ENCODE measurements around the gene GARIN5A. TPM values are rescaled to one million over a fixed set of nuclear protein-coding genes. Genes with fewer than 3 reads are reported as not detected.

Gene GARIN5A
- total RNA-seq, 1 experiment from 2014 or later, result 8.2 TPM

GRCh38 chr19:50489461-50490011 is 12.9 kb upstream of the GARIN5A start (continued):
- no peak for TF ChIP-seq E2F1 (CRISPR knock-in tag; IDR thresholded peaks at IDR 0.05)
- no peak for TF ChIP-seq PRRX2 (CRISPR knock-in tag; IDR thresholded peaks at IDR 0.05)
- TF ChIP-seq, protein P1, sequence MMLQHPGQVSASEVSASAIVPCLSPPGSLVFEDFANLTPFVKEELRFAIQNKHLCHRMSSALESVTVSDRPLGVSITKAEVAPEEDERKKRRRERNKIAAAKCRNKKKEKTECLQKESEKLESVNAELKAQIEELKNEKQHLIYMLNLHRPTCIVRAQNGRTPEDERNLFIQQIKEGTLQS (CRISPR knock-in tag; conservative IDR thresholded peaks at IDR 0.05), result no peak
- TF ChIP-seq RELA (CRISPR knock-in tag; IDR thresholded peaks at IDR 0.05; ENCODE audit: borderline replicate concordance), result no peak
- no peak for TF ChIP-seq ATF1 (CRISPR knock-in tag; IDR thresholded peaks at IDR 0.05)
- TF ChIP-seq ZNF416 (CRISPR knock-in tag; IDR thresholded peaks at IDR 0.05), result no peak
- no peak for TF ChIP-seq HMGA2 (CRISPR knock-in tag; IDR thresholded peaks at IDR 0.05)
- TF ChIP-seq, protein P2, sequence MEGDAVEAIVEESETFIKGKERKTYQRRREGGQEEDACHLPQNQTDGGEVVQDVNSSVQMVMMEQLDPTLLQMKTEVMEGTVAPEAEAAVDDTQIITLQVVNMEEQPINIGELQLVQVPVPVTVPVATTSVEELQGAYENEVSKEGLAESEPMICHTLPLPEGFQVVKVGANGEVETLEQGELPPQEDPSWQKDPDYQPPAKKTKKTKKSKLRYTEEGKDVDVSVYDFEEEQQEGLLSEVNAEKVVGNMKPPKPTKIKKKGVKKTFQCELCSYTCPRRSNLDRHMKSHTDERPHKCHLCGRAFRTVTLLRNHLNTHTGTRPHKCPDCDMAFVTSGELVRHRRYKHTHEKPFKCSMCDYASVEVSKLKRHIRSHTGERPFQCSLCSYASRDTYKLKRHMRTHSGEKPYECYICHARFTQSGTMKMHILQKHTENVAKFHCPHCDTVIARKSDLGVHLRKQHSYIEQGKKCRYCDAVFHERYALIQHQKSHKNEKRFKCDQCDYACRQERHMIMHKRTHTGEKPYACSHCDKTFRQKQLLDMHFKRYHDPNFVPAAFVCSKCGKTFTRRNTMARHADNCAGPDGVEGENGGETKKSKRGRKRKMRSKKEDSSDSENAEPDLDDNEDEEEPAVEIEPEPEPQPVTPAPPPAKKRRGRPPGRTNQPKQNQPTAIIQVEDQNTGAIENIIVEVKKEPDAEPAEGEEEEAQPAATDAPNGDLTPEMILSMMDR (IDR thresholded peaks at IDR 0.05), result no peak

- H3K9me3 Mint-ChIP-seq, result peaks cover 29% of the 10 kb centered on the region
- H3K27ac Mint-ChIP-seq, result no peak overlapping the region
- no peak for TF ChIP-seq ZNF263 (CRISPR knock-in tag; IDR thresholded peaks at IDR 0.05; ENCODE audit: low read depth)
- no peak for TF ChIP-seq E2F1 (CRISPR knock-in tag; IDR thresholded peaks at IDR 0.05)
- TF ChIP-seq, protein P3, sequence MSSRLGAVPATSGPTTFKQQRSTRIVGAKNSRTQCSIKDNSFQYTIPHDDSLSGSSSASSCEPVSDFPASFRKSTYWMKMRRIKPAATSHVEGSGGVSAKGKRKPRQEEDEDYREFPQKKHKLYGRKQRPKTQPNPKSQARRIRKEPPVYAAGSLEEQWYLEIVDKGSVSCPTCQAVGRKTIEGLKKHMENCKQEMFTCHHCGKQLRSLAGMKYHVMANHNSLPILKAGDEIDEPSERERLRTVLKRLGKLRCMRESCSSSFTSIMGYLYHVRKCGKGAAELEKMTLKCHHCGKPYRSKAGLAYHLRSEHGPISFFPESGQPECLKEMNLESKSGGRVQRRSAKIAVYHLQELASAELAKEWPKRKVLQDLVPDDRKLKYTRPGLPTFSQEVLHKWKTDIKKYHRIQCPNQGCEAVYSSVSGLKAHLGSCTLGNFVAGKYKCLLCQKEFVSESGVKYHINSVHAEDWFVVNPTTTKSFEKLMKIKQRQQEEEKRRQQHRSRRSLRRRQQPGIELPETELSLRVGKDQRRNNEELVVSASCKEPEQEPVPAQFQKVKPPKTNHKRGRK (CRISPR knock-in tag; IDR thresholded peaks at IDR 0.05; ENCODE audit: borderline replicate concordance), result 0 out of 2 replicates have a peak, but pooled peaks have one; percentile 18
- TF ChIP-seq NFYB (CRISPR knock-in tag; conservative IDR thresholded peaks at IDR 0.05; ENCODE audit: low read depth), result no peak
- H3K4me3 Mint-ChIP-seq, result no peak overlapping the region
- CTCF ChIA-PET, result interaction anchor here (0.6 to 3.8 kb wide), 12 partner anchors 10 to 419 kb away, joined by 3 to 33 read pairs (median 3); partner anchors contain the start of gene JOSD2
- DNase-seq (ENCODE audit: low spot score) (no peak), ATAC-seq (no peak)
- POLR2A ChIA-PET, result no interaction called here
- peaks cover 40% of the 10 kb centered on the region for H3K4me1 Mint-ChIP-seq
- H3K36me3 Mint-ChIP-seq, result peaks cover 31% of the 10 kb centered on the region
- H3K27me3 Mint-ChIP-seq (ENCODE audit: low read depth), result peaks cover 87% of the 10 kb centered on the region
Observed at GRCh38 chr19:50488389-50489194, 11.9 kb upstream of the GARIN5A start.

- Mint-ChIP-seq H3K27me3 (ENCODE audit: low read depth) (peaks cover 71% of the 10 kb centered on the region), H3K9me3 (peaks cover 29% of the 10 kb centered on the region), H3K36me3 (peaks cover 39% of the 10 kb centered on the region), H3K4me1 (peaks cover 35% of the 10 kb centered on the region), H3K4me3 (no peak overlapping the region), H3K27ac (no peak overlapping the region)
- peak; percentile 93 for DNase-seq (ENCODE audit: low spot score)
- ATAC-seq, result peak; percentile 60
- ChIA-PET CTCF (interaction anchor here (0.6 to 3.8 kb wide), 32 partner anchors 10 to 241 kb away, joined by 3 to 33 read pairs (median 4); partner anchors contain the start of genes EMC10, GARIN5A, JOSD2 and KCNC3), POLR2A (no interaction called here)
- TF ChIP-seq, protein P2 (IDR thresholded peaks at IDR 0.05), result peak; percentile 93
- TF ChIP-seq KAT7 (CRISPR knock-in tag; IDR thresholded peaks at IDR 0.05; ENCODE audit: borderline replicate concordance) (no peak), NR1H2 (CRISPR knock-in tag; IDR thresholded peaks at IDR 0.05) (no peak), ATF6 (CRISPR knock-in tag; IDR thresholded peaks at IDR 0.05) (no peak)
- TF ChIP-seq, protein P4, sequence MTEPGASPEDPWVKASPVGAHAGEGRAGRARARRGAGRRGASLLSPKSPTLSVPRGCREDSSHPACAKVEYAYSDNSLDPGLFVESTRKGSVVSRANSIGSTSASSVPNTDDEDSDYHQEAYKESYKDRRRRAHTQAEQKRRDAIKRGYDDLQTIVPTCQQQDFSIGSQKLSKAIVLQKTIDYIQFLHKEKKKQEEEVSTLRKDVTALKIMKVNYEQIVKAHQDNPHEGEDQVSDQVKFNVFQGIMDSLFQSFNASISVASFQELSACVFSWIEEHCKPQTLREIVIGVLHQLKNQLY (CRISPR knock-in tag; IDR thresholded peaks at IDR 0.05), result no peak
Observed at GRCh38 chr19:50486823-50487515, 10.3 kb upstream of the GARIN5A start.

All from WTC11 (cell line).